Heart right ventricle (tissue), 16 donors: ENCODE results near the gene RNF151. TPM values are rescaled to one million over a fixed set of nuclear protein-coding genes. Genes with fewer than 3 reads are reported as not detected.

Experiments
- ATAC-seq, 8 donors: fragments of 200-7000 bp; cut with Tn5 transposase; one replicate each; pipeline ENCODE4 v1.9.1; 2020; ENCODE audit warnings: mild to moderate bottlenecking in 8 of 8, moderate library complexity in 8 of 8, moderate number of reproducible peaks in 1 of 8
- DNase-seq, 2 donors: peaks; one replicate each; pipeline ENCODE4 v3.0.0-alpha.2; 2020
- H3K27ac ChIP-seq, 10 donors: fragments of 200-600 bp; sonication (generic) in 2 of 10; one replicate each; pipeline versions ENCODE4 v1.5.0 to v1.8.0; 2020 to 2022; ENCODE audit warnings: mild to moderate bottlenecking in 3 of 10
- H3K27me3 ChIP-seq, 7 donors: fragments of 200-600 bp; one replicate each; pipeline ENCODE4 v1.8.0; 2021 to 2022; ENCODE audit warnings: mild to moderate bottlenecking in 2 of 7
- H3K36me3 ChIP-seq, 9 donors: fragments of 200-600 bp; sonication (generic) in 1 of 9; one replicate each; pipeline versions ENCODE4 v1.5.0 to v1.8.0; 2020 to 2022; ENCODE audit warnings: mild to moderate bottlenecking in 2 of 9
- H3K4me1 ChIP-seq, 9 donors: fragments of 200-600 bp; sonication (generic) in 1 of 9; one replicate each; pipeline versions ENCODE4 v1.5.0 to v1.8.0; 2020 to 2022; ENCODE audit warnings: mild to moderate bottlenecking in 4 of 9
- H3K4me3 ChIP-seq, 10 donors: fragments of 200-600 bp; sonication (generic) in 2 of 10; one replicate each; pipeline versions ENCODE4 v1.5.0 to v1.8.0; 2020 to 2022; ENCODE audit warnings: mild to moderate bottlenecking in 7 of 10, moderate library complexity in 2 of 10
- H3K9me3 ChIP-seq, 11 donors: fragments of 200-600 bp in 10 of 11; sonication (generic) in 2 of 11; one replicate each; pipeline versions ENCODE4 v1.5.0 to v1.8.0; 2013 to 2022; ENCODE audit warnings: mild to moderate bottlenecking in 2 of 11, control low read depth in 1 of 11, moderate library complexity in 1 of 11
- CTCF ChIP-seq, 9 donors: fragments of 200-600 bp; sonication (generic) in 2 of 9; IDR thresholded peaks; one replicate each; pipeline versions ENCODE4 v1.5.0 to v1.8.0; 2021 to 2022; ENCODE audit warnings: antibody characterized with exemption in 9 of 9, mild to moderate bottlenecking in 5 of 9, moderate library complexity in 1 of 9
- WGBS, 2 donors: extraction: QIAGEN DNeasy Blood & Tissue Kit; methylation state at CpG; one replicate each; pipeline ENCODE4 v1.1.7; 2013; ENCODE audit warnings: inconsistent platforms in 1 of 2; 5-methylcytosine and 5-hydroxymethylcytosine counted together
- intact Hi-C, 10 donors: fragments of 100-400 bp; cut with DNase I; formaldehyde crosslinking; loops; one replicate each; pipeline versions ENCODE4 v1.11.1 to v1.14.2; 2022
- polyA plus RNA-seq, 2 donors: library from polyadenylated mRNA; stranded (reverse); fragments of 200-250 nt; gene quantifications; one replicate each; pipeline ENCODE4 v1.2.3, GENCODE V29; 2013
- total RNA-seq, 10 donors: library from RNA; stranded (reverse); fragmentation: NEBNext Ultra II Directional in 3 of 10; extraction: Animal tissue kit (Norgen Biotek cat#: 25700) in 3 of 10; gene quantifications; one replicate each; pipeline versions ENCODE4 v1.2.1 to v1.2.4, GENCODE V29; 2021 to 2023
- donor health status: Arrhythmogenic right ventricular cardiomyopathy.
- donor health status: ischemic (EF 13 %, LVEDD 7.1; RV severe dilation, severe dysfunction).
- donor health status: healthy with polysubstance abuse.
- donor health status: DM: no; HTN: yes; CAD: no.
- donor health status: DM: no; HTN: no; CAD: no.
- donor health status: ischemic (EF 25% LVEDD 6.9; RV normal size, moderate dysfunction).
- donor health status: ischemic (EF 25% LVEDD 5.7; RV mildly dilated, moderate dysfunction).
- donor health status: healthy.
- donor health status: DM: yes; HTN: yes; CAD: no.
- donor health status: Ischemic cardiomyopathy.
- donor health status: ischemic (EF 35%, LVEDD 5.7; RV mildly dilated, moderate dysfunction).
- donor health status: nonischemic (EF 11% LVEDD 7.7; RV severe dilation, severe dysfunction).
- donor health status: DM: yes; HTN: yes; CAD: no.
- donor health status: PGD.
- donor health status: ischemic (EF 29% LVEDD 5.4; RV normal size, mild dysfunction).
- donor health status: nonischemic (EF 23%, LVEDD 6.1; RV moderate dilation, normal function).

The RNF151 gene
- total and polyA plus RNA-seq, 12 donors: not detected

DNA sequence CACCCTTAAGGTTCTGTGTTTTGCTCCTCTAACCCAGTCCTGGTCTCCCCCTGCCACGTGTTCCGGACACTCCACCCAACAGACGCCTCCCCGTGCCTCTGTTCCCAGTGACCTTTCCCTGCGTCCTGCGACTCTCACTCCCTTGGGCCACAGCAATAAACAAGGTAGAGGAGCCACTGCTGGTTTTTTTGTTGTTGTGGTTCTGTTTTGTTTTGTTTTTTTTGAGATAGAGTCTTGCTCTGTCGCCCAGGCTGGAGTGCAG is 49.2 kb downstream of the RNF151 start:
- Histone ChIP-seq H3K36me3 (no peaks in the 10 kb centered on the region), H3K4me1 (peaks cover 7 to 16% (median 10%) of the 10 kb centered on the region in 9 donors), H3K9me3 (no peaks in the 10 kb centered on the region), H3K27me3 (peaks cover 16 to 45% (median 34%) of the 10 kb centered on the region in 7 donors), H3K27ac (no peak overlapping the region), H3K4me3 (no peak overlapping the region)
- WGBS, 2 donors: 83 to 85% methylated on average over 7 of the region's 7 CpGs
- DNase-seq (no peak), ATAC-seq (no peak)
- intact Hi-C loops: loop anchor here in 1 of 10 donors (10.0 kb wide), 1 partner anchor 49 kb away; no protein-coding TSS in a partner anchor
- no peak for TF ChIP-seq CTCF (IDR thresholded peaks at IDR 0.05)

DNA sequence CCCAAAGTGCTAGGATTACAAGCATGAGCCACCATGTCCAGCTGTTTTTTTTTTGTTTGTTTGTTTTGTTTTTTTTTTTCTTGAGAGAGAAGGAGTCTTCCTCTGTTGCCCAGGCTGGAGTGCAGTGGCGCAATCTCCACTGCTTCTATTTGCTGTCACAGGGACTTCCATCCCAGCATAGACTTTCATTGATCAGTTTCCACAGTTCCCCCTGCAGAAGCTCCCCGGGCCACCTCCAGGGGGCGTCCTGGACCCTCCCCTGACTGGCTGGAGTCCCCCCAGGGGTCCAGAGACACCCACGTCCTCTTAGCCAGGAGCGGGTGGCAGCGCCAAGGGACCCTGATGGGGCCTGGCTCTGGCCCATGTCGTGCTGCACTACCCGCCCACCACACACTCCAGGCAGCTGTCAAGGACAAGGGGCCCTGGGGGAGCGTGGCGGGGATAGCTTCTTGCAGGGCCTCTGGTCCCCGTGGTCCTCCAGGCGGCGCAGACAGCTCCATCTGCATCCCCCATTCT is 49.8 kb downstream of the RNF151 start:
- DNase-seq: peak in 1 of 2 donors; percentile 21
- Histone ChIP-seq H3K4me1 (peaks cover 7 to 16% (median 11%) of the 10 kb centered on the region in 9 donors), H3K4me3 (no peak overlapping the region), H3K27ac (no peak overlapping the region), H3K27me3 (peaks cover 16 to 51% (median 40%) of the 10 kb centered on the region in 7 donors), H3K36me3 (no peaks in the 10 kb centered on the region), H3K9me3 (no peaks in the 10 kb centered on the region)
- 32 to 34% methylated on average over 13 of the region's 13 CpGs for WGBS, 2 donors
- peak in 2 of 8 donors; percentile 15 for ATAC-seq
- TF ChIP-seq CTCF (IDR thresholded peaks at IDR 0.05): peak in 7 of 9 donors; percentile 28 to 49 (median 32)
- intact Hi-C loops: loop anchor here in 1 of 10 donors (10.0 kb wide), 1 partner anchor 48 kb away; no protein-coding TSS in a partner anchor

Other genes with a start within 250 kb of the RNF151 start
- gene NME3, start 195.3 kb upstream of the RNF151 start, total RNA-seq: 10 to 100 TPM; 21.8 to 41.1 (median 30.3) TPM
- gene NME3, start 195.3 kb upstream of the RNF151 start, polyA plus RNA-seq: 100 to 1,000 TPM in 1 of 2 donors, 10 to 100 TPM in 1; 47.7 to 176 TPM
- 10 to 100 TPM in 1 of 10 donors, 1 to 10 TPM in 9; 4.9 to 13.8 (median 7.3) TPM for gene EME2, start 194.0 kb upstream of the RNF151 start, total RNA-seq
- gene EME2, start 194.0 kb upstream of the RNF151 start, polyA plus RNA-seq: 10 to 100 TPM in 1 of 2 donors, 1 to 10 TPM in 1; 3.0 to 17.9 TPM
- gene MRPS34, start 193.7 kb upstream of the RNF151 start, total RNA-seq: 10 to 100 TPM; 57.8 to 94.9 (median 76.2) TPM
- gene MRPS34, start 193.7 kb upstream of the RNF151 start, polyA plus RNA-seq: 100 to 1,000 TPM in 1 of 2 donors, 10 to 100 TPM in 1; 84.7 to 141 TPM
- 10 to 100 TPM; 25.1 to 52.4 (median 27.1) TPM for gene SPSB3, start 184.3 kb upstream of the RNF151 start, total RNA-seq
- 10 to 100 TPM; 52.0 to 97.7 TPM for gene SPSB3, start 184.3 kb upstream of the RNF151 start, polyA plus RNA-seq
- gene NUBP2, start 183.9 kb upstream of the RNF151 start, total RNA-seq: 10 to 100 TPM; 24.1 to 35.3 (median 28.7) TPM
- 10 to 100 TPM; 40.5 to 74.1 TPM for gene NUBP2, start 183.9 kb upstream of the RNF151 start, polyA plus RNA-seq
- gene IGFALS, start 173.2 kb upstream of the RNF151 start, total RNA-seq: under 1 TPM in 4 of 10 donors, not detected in 6; 0.11 to 0.37 (median 0.13) TPM
- gene IGFALS, start 173.2 kb upstream of the RNF151 start, polyA plus RNA-seq: under 1 TPM; 0.04 to 0.59 TPM
- 100 to 1,000 TPM; 115 to 179 (median 161) TPM for gene HAGH, start 140.0 kb upstream of the RNF151 start, total RNA-seq
- gene HAGH, start 140.0 kb upstream of the RNF151 start, polyA plus RNA-seq: 100 to 1,000 TPM; 146 to 172 TPM
- gene FAHD1, start 139.7 kb upstream of the RNF151 start, total RNA-seq: 10 to 100 TPM; 16.2 to 47.6 (median 28.6) TPM
- gene FAHD1, start 139.7 kb upstream of the RNF151 start, polyA plus RNA-seq: 10 to 100 TPM; 31.8 to 32.3 TPM
- gene MEIOB, start 94.7 kb upstream of the RNF151 start, total RNA-seq: not detected
- not detected for gene MEIOB, start 94.7 kb upstream of the RNF151 start, polyA plus RNA-seq
- not detected for gene HS3ST6, start 48.4 kb upstream of the RNF151 start, total RNA-seq
- under 1 TPM in 1 of 2 donors, not detected in 1; 0.03 TPM for gene HS3ST6, start 48.4 kb upstream of the RNF151 start, polyA plus RNA-seq
- 10 to 100 TPM; 24.6 to 53.7 (median 34.3) TPM for gene MSRB1, start 23.7 kb upstream of the RNF151 start, total RNA-seq
- 10 to 100 TPM; 41.4 to 82.2 TPM for gene MSRB1, start 23.7 kb upstream of the RNF151 start, polyA plus RNA-seq
- gene RPL3L, start 12.2 kb upstream of the RNF151 start, total RNA-seq: 100 to 1,000 TPM; 173 to 282 (median 254) TPM
- gene RPL3L, start 12.2 kb upstream of the RNF151 start, polyA plus RNA-seq: 100 to 1,000 TPM; 124 to 164 TPM
- 100 to 1,000 TPM; 375 to 755 (median 559) TPM for gene NDUFB10, start 7.3 kb upstream of the RNF151 start, total RNA-seq
- 1,000 to 10,000 TPM in 1 of 2 donors, 100 to 1,000 TPM in 1; 824 to 1,046 TPM for gene NDUFB10, start 7.3 kb upstream of the RNF151 start, polyA plus RNA-seq
- gene RPS2, start 2.0 kb upstream of the RNF151 start, total RNA-seq: 1,000 to 10,000 TPM in 3 of 10 donors, 100 to 1,000 TPM in 7; 691 to 1,555 (median 813) TPM
- gene RPS2, start 2.0 kb upstream of the RNF151 start, polyA plus RNA-seq: 1,000 to 10,000 TPM; 1,955 to 3,593 TPM
- gene TBL3, start 5.2 kb downstream of the RNF151 start, total RNA-seq: 10 to 100 TPM; 18.5 to 26.7 (median 21.9) TPM
- 10 to 100 TPM; 57.4 to 71.1 TPM for gene TBL3, start 5.2 kb downstream of the RNF151 start, polyA plus RNA-seq
- not detected for gene NOXO1, start 14.6 kb downstream of the RNF151 start, total RNA-seq
- under 1 TPM; 0.09 to 0.29 TPM for gene NOXO1, start 14.6 kb downstream of the RNF151 start, polyA plus RNA-seq
- 10 to 100 TPM; 14.7 to 30.2 (median 24.5) TPM for gene GFER, start 17.3 kb downstream of the RNF151 start, total RNA-seq
- gene GFER, start 17.3 kb downstream of the RNF151 start, polyA plus RNA-seq: 10 to 100 TPM; 37.5 to 65.6 TPM
- gene SYNGR3, start 23.1 kb downstream of the RNF151 start, total RNA-seq: under 1 TPM in 8 of 10 donors, not detected in 2; 0.15 to 0.62 (median 0.28) TPM
- gene SYNGR3, start 23.1 kb downstream of the RNF151 start, polyA plus RNA-seq: 1 to 10 TPM in 1 of 2 donors, under 1 TPM in 1; 0.51 to 2.5 TPM
- gene ZNF598, start 43.0 kb downstream of the RNF151 start, total RNA-seq: 10 to 100 TPM in 9 of 10 donors, 1 to 10 TPM in 1; 9.5 to 24.7 (median 14.2) TPM
- 10 to 100 TPM; 12.6 to 25.3 TPM for gene ZNF598, start 43.0 kb downstream of the RNF151 start, polyA plus RNA-seq
- under 1 TPM in 1 of 10 donors, not detected in 9; 0.39 TPM for gene NPW, start 52.9 kb downstream of the RNF151 start, total RNA-seq
- gene NPW, start 52.9 kb downstream of the RNF151 start, polyA plus RNA-seq: under 1 TPM in 1 of 2 donors, not detected in 1; 0.54 TPM
- gene NHERF2, start 60.0 kb downstream of the RNF151 start, total RNA-seq: 100 to 1,000 TPM in 9 of 10 donors, 10 to 100 TPM in 1; 94.3 to 429 (median 146) TPM
- gene NHERF2, start 60.0 kb downstream of the RNF151 start, polyA plus RNA-seq: 100 to 1,000 TPM; 314 to 640 TPM
- 10 to 100 TPM in 8 of 10 donors, 1 to 10 TPM in 2; 9.8 to 24.9 (median 12.3) TPM for gene NTHL1, start 81.0 kb downstream of the RNF151 start, total RNA-seq
- 10 to 100 TPM; 16.1 to 51.9 TPM for gene NTHL1, start 81.0 kb downstream of the RNF151 start, polyA plus RNA-seq
- 10 to 100 TPM; 54.7 to 87.0 (median 71.5) TPM for gene TSC2, start 81.1 kb downstream of the RNF151 start, total RNA-seq
- 10 to 100 TPM; 28.8 to 83.3 TPM for gene TSC2, start 81.1 kb downstream of the RNF151 start, polyA plus RNA-seq
- gene PKD1, start 169.0 kb downstream of the RNF151 start, total RNA-seq: 100 to 1,000 TPM in 6 of 10 donors, 10 to 100 TPM in 4; 79.3 to 122 (median 104) TPM
- gene PKD1, start 169.0 kb downstream of the RNF151 start, polyA plus RNA-seq: 100 to 1,000 TPM in 1 of 2 donors, 10 to 100 TPM in 1; 76.7 to 114 TPM
- gene RAB26, start 181.8 kb downstream of the RNF151 start, total RNA-seq: 1 to 10 TPM in 8 of 10 donors, under 1 TPM in 2; 0.74 to 4.3 (median 1.6) TPM
- 1 to 10 TPM in 1 of 2 donors, under 1 TPM in 1; 0.26 to 6.4 TPM for gene RAB26, start 181.8 kb downstream of the RNF151 start, polyA plus RNA-seq
- 10 to 100 TPM; 16.9 to 44.9 (median 23.8) TPM for gene TRAF7, start 188.9 kb downstream of the RNF151 start, total RNA-seq
- gene TRAF7, start 188.9 kb downstream of the RNF151 start, polyA plus RNA-seq: 10 to 100 TPM; 14.6 to 28.2 TPM
- gene CASKIN1, start 229.7 kb downstream of the RNF151 start, total RNA-seq: 1 to 10 TPM in 5 of 10 donors, under 1 TPM in 5; 0.24 to 6.0 (median 1.1) TPM
- 1 to 10 TPM in 1 of 2 donors, under 1 TPM in 1; 0.33 to 3.4 TPM for gene CASKIN1, start 229.7 kb downstream of the RNF151 start, polyA plus RNA-seq
- 10 to 100 TPM; 19.3 to 28.8 (median 23.6) TPM for gene MLST8, start 238.6 kb downstream of the RNF151 start, total RNA-seq
- gene MLST8, start 238.6 kb downstream of the RNF151 start, polyA plus RNA-seq: 10 to 100 TPM; 38.8 to 43.1 TPM
- 10 to 100 TPM in 1 of 10 donors, 1 to 10 TPM in 9; 4.3 to 15.6 (median 7.2) TPM for gene BRICD5, start 244.0 kb downstream of the RNF151 start, total RNA-seq
- gene BRICD5, start 244.0 kb downstream of the RNF151 start, polyA plus RNA-seq: 10 to 100 TPM; 14.7 to 31.7 TPM
- gene PGP, start 248.0 kb downstream of the RNF151 start, total RNA-seq: 10 to 100 TPM; 21.1 to 48.3 (median 25.7) TPM
- gene PGP, start 248.0 kb downstream of the RNF151 start, polyA plus RNA-seq: 10 to 100 TPM; 31.3 to 33.1 TPM